ENCODE results near the gene AGRP.
"Not testable (repeated sequence)": the region's sequence is repeated elsewhere in the genome, so short reads cannot be mapped to it uniquely, and the experiment has no call there.

AGRP gene

GRCh38 chr16:67521095-67521804 is 37.9 kb upstream of the AGRP start:
- DNase-seq = peak; percentile 95 to 97 (median 96)
- H3K4me1 ChIP-seq (ENCODE audit: control insufficient read depth, insufficient read depth, low read length, poor library complexity, severe bottlenecking) = no peaks in the 10 kb centered on the region
- H3K27ac ChIP-seq (ENCODE audit: insufficient read depth, low read length, poor library complexity, severe bottlenecking) = peak overlapping the region; percentile 91
- peak overlapping the region; percentile 33 for H3K4me3 ChIP-seq (ENCODE audit: insufficient read depth, low read depth, low read length, poor library complexity, severe bottlenecking)
- no peaks in the 10 kb centered on the region for H3K36me3 ChIP-seq (ENCODE audit: control insufficient read depth, insufficient read depth, low read length)
- H3K27me3 ChIP-seq (replicated peaks; ENCODE audit: control insufficient read depth, insufficient read depth, low read length, poor library complexity, severe bottlenecking) = no peaks in the 10 kb centered on the region
- no peaks in the 10 kb centered on the region for H3K9me3 ChIP-seq (ENCODE audit: control insufficient read depth, low read length)

DNA sequence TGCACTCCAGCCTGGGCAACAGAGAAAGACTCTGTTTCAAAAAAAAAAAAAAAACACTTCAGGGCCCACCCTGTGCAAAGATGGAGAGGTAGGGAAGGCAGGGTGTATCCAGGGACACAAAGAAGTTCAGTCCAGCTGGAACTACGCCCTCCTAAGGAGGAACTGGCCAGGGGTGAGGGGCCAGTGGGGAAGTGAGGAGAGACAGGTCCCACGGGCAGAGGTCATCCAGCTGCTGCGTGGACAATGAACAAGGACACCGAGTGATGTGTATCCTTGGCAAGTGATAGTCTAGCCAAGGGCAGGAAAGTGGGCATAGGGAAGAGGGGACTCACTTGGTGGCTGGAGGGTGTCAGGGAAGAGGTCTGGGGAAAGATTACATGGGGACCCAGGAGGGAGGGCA is 35.9 kb upstream of the AGRP start:
- DNase-seq = no peak
- no peak overlapping the region for H3K27ac ChIP-seq (ENCODE audit: insufficient read depth, low read length, poor library complexity, severe bottlenecking)
- no peaks in the 10 kb centered on the region for H3K36me3 ChIP-seq (ENCODE audit: control insufficient read depth, insufficient read depth, low read length)
- no peak overlapping the region for H3K4me3 ChIP-seq (ENCODE audit: insufficient read depth, low read depth, low read length, poor library complexity, severe bottlenecking)
- H3K27me3 ChIP-seq (replicated peaks; ENCODE audit: control insufficient read depth, insufficient read depth, low read length, poor library complexity, severe bottlenecking) = no peaks in the 10 kb centered on the region
- no peaks in the 10 kb centered on the region for H3K9me3 ChIP-seq (ENCODE audit: control insufficient read depth, low read length)
- H3K4me1 ChIP-seq (ENCODE audit: control insufficient read depth, insufficient read depth, low read length, poor library complexity, severe bottlenecking) = no peaks in the 10 kb centered on the region

- Histone ChIP-seq H3K9me3 (ENCODE audit: control insufficient read depth, low read length) (no peaks in the 10 kb centered on the region), H3K27me3 (replicated peaks; ENCODE audit: control insufficient read depth, insufficient read depth, low read length, poor library complexity, severe bottlenecking) (no peaks in the 10 kb centered on the region), H3K36me3 (ENCODE audit: control insufficient read depth, insufficient read depth, low read length) (no peaks in the 10 kb centered on the region), H3K4me1 (ENCODE audit: control insufficient read depth, insufficient read depth, low read length, poor library complexity, severe bottlenecking) (no peaks in the 10 kb centered on the region), H3K4me3 (ENCODE audit: insufficient read depth, low read depth, low read length, poor library complexity, severe bottlenecking) (no peak overlapping the region), H3K27ac (ENCODE audit: insufficient read depth, low read length, poor library complexity, severe bottlenecking) (no peak overlapping the region)
- no peak for DNase-seq
Measured at GRCh38 chr16:67518676-67519075, 35.3 kb upstream of the AGRP start.

- Histone ChIP-seq H3K36me3 (ENCODE audit: control insufficient read depth, insufficient read depth, low read length) (no peaks in the 10 kb centered on the region), H3K9me3 (ENCODE audit: control insufficient read depth, low read length) (no peaks in the 10 kb centered on the region), H3K27ac (ENCODE audit: insufficient read depth, low read length, poor library complexity, severe bottlenecking) (no peak overlapping the region), H3K4me1 (ENCODE audit: control insufficient read depth, insufficient read depth, low read length, poor library complexity, severe bottlenecking) (no peaks in the 10 kb centered on the region), H3K27me3 (replicated peaks; ENCODE audit: control insufficient read depth, insufficient read depth, low read length, poor library complexity, severe bottlenecking) (no peaks in the 10 kb centered on the region), H3K4me3 (ENCODE audit: insufficient read depth, low read depth, low read length, poor library complexity, severe bottlenecking) (no peak overlapping the region)
- no peak for DNase-seq
Measured at GRCh38 chr16:67517661-67518423, 34.5 kb upstream of the AGRP start.

DNA sequence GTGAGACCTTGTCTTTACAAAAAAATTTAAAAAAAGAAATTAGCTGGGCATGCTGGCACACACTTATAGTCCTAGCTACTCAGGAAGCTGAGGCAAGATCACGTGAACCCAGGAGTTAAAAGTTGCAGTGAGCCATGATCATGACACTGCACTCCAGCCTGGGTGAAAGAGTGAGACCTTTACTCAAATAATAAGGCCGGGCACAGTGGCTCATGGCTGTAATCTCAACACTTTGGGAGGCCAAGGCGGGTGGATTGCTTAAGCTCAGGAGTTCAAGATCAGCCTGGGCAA is 33.8 kb upstream of the AGRP start:
- H3K36me3 ChIP-seq (ENCODE audit: control insufficient read depth, insufficient read depth, low read length) = no peaks in the 10 kb centered on the region
- H3K4me1 ChIP-seq (ENCODE audit: control insufficient read depth, insufficient read depth, low read length, poor library complexity, severe bottlenecking) = no peaks in the 10 kb centered on the region
- H3K27me3 ChIP-seq (replicated peaks; ENCODE audit: control insufficient read depth, insufficient read depth, low read length, poor library complexity, severe bottlenecking) = no peaks in the 10 kb centered on the region
- DNase-seq = no peak
- no peak overlapping the region for H3K4me3 ChIP-seq (ENCODE audit: insufficient read depth, low read depth, low read length, poor library complexity, severe bottlenecking)
- no peak overlapping the region for H3K27ac ChIP-seq (ENCODE audit: insufficient read depth, low read length, poor library complexity, severe bottlenecking)
- H3K9me3 ChIP-seq (ENCODE audit: control insufficient read depth, low read length) = no peaks in the 10 kb centered on the region

DNA sequence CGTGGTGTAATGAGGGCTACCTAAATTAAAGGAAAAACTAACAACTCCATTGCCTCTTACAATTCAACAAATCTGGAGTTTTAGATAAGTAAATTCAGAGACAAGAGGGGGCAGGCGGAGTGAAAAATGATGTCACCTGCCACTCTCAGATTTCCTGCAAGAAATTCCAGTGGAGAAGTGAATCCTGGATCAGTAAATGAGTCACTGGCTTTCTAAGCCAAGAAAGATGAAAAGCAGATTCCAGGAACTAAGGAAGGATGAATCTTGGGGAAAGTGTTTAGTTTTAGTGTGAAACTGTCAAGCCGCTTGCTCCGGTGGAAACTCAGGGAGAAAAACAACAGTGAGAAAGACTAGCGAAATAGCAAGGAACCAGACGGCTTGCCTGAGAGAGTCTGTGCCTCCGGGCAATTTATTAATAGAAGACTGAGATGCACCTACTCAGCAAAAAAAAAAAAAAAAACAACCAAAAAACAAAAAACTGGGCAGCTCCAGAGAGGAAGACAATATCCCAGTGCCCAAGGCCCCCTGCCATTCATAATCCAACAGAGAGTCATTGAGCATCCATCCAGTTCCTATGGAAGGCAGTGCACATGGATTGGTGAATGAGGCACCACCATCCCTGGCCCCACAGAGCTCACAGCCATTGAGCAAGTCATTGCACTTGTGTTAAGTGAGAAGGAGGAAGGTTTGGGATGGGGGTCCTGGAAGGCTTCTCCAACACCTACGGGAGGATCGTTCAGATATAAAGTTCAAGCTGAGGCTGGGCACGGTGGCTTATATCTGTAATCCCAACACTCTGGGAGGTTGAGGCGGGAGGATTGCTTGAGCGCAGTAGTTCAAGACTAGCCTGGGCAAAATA is 33.2 kb upstream of the AGRP start:
- Histone ChIP-seq H3K4me1 (ENCODE audit: control insufficient read depth, insufficient read depth, low read length, poor library complexity, severe bottlenecking) (no peaks in the 10 kb centered on the region), H3K9me3 (ENCODE audit: control insufficient read depth, low read length) (no peaks in the 10 kb centered on the region), H3K27ac (ENCODE audit: insufficient read depth, low read length, poor library complexity, severe bottlenecking) (no peak overlapping the region), H3K36me3 (ENCODE audit: control insufficient read depth, insufficient read depth, low read length) (no peaks in the 10 kb centered on the region), H3K27me3 (replicated peaks; ENCODE audit: control insufficient read depth, insufficient read depth, low read length, poor library complexity, severe bottlenecking) (no peaks in the 10 kb centered on the region), H3K4me3 (ENCODE audit: insufficient read depth, low read depth, low read length, poor library complexity, severe bottlenecking) (no peak overlapping the region)
- no peak for DNase-seq

DNA sequence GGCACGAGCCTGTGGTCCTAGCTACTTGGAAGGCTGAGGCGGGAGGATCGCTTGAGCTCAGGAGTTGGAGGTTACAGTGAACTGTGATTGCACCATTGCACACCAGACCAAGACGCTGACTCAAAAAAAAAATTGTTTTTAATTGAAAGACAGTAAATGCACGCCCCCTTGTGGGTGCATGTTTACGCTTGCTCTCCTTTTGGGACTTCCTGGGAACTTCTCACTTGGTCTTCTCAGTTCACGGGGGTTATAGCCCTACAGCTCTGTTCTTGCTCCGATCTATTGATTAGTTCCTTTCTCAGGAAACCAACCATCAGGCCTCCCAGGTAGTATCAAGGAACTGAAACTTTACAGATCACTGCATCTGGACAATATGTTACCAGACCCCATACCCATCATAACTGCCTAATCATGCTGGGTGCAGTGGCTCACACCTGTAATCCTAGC is 31.1 kb upstream of the AGRP start:
- H3K4me1 ChIP-seq (ENCODE audit: control insufficient read depth, insufficient read depth, low read length, poor library complexity, severe bottlenecking) = peaks cover under 1% of the 10 kb centered on the region
- no peak overlapping the region for H3K27ac ChIP-seq (ENCODE audit: insufficient read depth, low read length, poor library complexity, severe bottlenecking)
- no peaks in the 10 kb centered on the region for H3K9me3 ChIP-seq (ENCODE audit: control insufficient read depth, low read length)
- no peaks in the 10 kb centered on the region for H3K36me3 ChIP-seq (ENCODE audit: control insufficient read depth, insufficient read depth, low read length)
- H3K4me3 ChIP-seq (ENCODE audit: insufficient read depth, low read depth, low read length, poor library complexity, severe bottlenecking) = no peak overlapping the region
- peak; percentile 56 to 71 (median 63) for DNase-seq
- H3K27me3 ChIP-seq (replicated peaks; ENCODE audit: control insufficient read depth, insufficient read depth, low read length, poor library complexity, severe bottlenecking) = no peaks in the 10 kb centered on the region

DNA sequence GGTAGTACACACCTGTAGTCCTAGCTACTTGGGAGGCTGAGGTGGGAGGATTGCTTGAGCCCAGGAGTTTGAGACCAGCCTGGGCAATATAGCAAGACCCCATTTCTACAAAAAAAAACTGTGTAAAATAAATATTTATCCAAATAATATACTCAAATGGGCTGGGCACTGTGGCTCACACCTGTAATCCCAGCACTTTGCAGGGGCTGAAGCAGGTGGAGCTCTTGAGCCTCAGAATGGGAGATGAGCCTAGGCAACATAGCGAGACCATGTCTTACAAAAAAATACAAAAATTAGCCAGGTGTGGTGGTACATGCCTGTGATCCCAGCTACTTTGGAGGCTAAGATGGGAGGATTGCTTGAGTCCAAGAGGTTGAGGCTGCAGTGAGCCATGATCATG is 30.5 kb upstream of the AGRP start:
- DNase-seq; H3K4me3 ChIP-seq (ENCODE audit: insufficient read depth, low read depth, low read length, poor library complexity, severe bottlenecking); H3K36me3 ChIP-seq (ENCODE audit: control insufficient read depth, insufficient read depth, low read length); H3K4me1 ChIP-seq (ENCODE audit: control insufficient read depth, insufficient read depth, low read length, poor library complexity, severe bottlenecking); H3K9me3 ChIP-seq (ENCODE audit: control insufficient read depth, low read length); H3K27me3 ChIP-seq (replicated peaks; ENCODE audit: control insufficient read depth, insufficient read depth, low read length, poor library complexity, severe bottlenecking); H3K27ac ChIP-seq (ENCODE audit: insufficient read depth, low read length, poor library complexity, severe bottlenecking): not testable (repeated sequence)

- H3K27me3 ChIP-seq (replicated peaks; ENCODE audit: control insufficient read depth, insufficient read depth, low read length, poor library complexity, severe bottlenecking) = no peaks in the 10 kb centered on the region
- no peaks in the 10 kb centered on the region for H3K36me3 ChIP-seq (ENCODE audit: control insufficient read depth, insufficient read depth, low read length)
- DNase-seq = no peak
- H3K4me3 ChIP-seq (ENCODE audit: insufficient read depth, low read depth, low read length, poor library complexity, severe bottlenecking) = no peak overlapping the region
- peaks cover 18% of the 10 kb centered on the region for H3K4me1 ChIP-seq (ENCODE audit: control insufficient read depth, insufficient read depth, low read length, poor library complexity, severe bottlenecking)
- H3K27ac ChIP-seq (ENCODE audit: insufficient read depth, low read length, poor library complexity, severe bottlenecking) = no peak overlapping the region
- no peaks in the 10 kb centered on the region for H3K9me3 ChIP-seq (ENCODE audit: control insufficient read depth, low read length)
Measured at GRCh38 chr16:67509016-67509415, 25.7 kb upstream of the AGRP start.

GRCh38 chr16:67506468-67506867 is 23.1 kb upstream of the AGRP start:
- DNase-seq = no peak
- no peaks in the 10 kb centered on the region for H3K27me3 ChIP-seq (replicated peaks; ENCODE audit: control insufficient read depth, insufficient read depth, low read length, poor library complexity, severe bottlenecking)
- peaks cover 24% of the 10 kb centered on the region for H3K4me1 ChIP-seq (ENCODE audit: control insufficient read depth, insufficient read depth, low read length, poor library complexity, severe bottlenecking)
- H3K9me3 ChIP-seq (ENCODE audit: control insufficient read depth, low read length) = no peaks in the 10 kb centered on the region
- no peak overlapping the region for H3K27ac ChIP-seq (ENCODE audit: insufficient read depth, low read length, poor library complexity, severe bottlenecking)
- no peak overlapping the region for H3K4me3 ChIP-seq (ENCODE audit: insufficient read depth, low read depth, low read length, poor library complexity, severe bottlenecking)
- H3K36me3 ChIP-seq (ENCODE audit: control insufficient read depth, insufficient read depth, low read length) = no peaks in the 10 kb centered on the region
